ENCODE measurements around the gene ESRRA.

ESRRA gene

DNA sequence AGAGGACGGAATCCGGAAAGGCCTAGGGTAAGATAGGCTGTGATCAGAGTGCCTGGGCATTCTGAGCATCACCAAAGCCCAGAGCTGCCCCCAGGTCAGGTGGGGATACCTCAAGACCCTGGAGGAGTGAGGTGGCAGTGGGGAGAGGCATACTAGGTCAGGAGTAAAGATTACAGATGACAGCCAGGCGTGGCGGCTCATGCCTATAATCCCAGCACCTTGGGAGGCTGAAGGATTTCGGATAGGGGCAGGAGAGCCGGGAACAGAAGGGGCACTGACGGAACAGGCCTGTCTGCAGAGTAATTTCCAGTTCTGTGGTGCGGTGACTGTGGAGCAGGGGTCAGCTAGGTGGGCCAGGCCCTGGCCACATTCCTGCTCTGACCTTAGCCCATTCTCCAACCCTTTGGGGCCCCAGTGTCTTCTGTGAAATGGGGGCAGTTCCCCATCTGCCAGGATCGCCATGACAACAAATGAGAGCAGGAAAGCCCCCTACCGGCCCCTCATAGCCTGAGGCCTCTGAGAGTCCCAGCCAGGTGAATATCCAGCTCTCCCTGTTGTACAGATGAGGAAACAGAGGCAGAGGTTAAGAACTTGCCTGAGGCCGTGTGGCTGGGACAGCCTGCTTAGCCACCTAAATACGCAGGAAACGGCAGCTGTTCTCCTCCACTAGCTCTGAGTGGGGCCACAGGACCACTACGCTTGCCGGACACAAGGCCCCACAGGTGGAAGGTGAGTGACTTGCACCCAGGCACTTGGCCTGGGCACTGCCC, 30.1 kb upstream of the ESRRA start:
- DNase-seq (ENCODE audit: low spot score): no peak
- FAIRE-seq: no peak

DNA sequence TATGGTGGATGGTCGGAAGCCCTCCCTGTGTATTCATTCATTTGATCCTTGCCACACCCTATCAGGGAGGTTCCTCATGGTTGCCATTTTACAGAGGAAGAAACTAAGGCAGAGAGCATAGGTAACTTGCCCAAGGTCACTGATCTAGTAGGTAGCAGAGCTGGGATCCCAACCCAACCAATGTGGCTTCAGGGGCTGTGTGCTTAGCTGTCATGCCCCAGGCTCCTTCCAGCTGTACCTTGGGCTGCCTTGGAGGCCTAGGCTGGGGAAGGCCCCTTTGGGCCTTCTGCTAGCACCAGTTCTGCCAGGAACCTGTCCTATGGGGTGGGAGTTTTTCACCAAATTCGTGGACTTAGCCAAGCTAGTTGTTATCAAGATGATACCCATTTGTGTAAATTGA, 29.5 kb upstream of the ESRRA start:
- DNase-seq (ENCODE audit: low spot score) (no peak), FAIRE-seq (no peak)

DNA sequence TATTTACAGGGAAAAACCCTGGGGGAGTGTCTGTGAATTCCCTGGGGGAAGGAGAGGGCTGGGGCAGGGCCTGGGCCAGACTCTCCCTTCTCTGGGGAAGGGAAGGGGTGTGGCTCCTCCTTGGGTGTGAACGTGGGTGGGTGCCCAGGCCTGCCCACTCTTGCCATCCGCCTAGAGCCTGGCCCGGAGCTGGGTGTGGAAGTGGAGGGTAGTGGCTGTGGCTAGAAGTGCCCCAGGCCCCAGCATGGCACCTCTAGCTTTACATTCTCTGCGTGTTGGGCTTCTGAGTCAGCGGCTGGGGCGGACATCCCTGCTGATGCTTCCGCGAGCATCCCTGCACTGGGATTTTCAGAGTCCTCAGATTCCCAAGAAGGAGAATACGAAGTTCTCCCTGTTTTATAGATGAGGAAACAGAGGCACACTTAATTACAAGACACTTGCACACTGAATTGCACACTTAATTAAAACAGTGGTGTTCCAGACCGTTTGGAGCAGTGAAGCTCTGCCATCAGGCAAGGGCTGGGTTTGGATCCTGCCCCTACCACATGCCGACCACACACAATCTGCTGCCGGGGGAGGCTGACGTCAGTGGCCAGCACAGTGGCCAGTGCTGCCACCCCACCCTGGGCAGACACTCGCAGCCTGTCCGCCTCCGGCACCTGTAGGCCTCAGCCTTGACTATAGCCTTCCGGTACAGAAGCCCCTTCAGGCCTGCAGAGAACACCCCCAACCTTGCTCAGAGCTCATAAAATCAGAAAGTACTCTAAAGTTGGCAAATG, 28.5 kb upstream of the ESRRA start:
- no peak for FAIRE-seq
- no peak for DNase-seq (ENCODE audit: low spot score)

DNA sequence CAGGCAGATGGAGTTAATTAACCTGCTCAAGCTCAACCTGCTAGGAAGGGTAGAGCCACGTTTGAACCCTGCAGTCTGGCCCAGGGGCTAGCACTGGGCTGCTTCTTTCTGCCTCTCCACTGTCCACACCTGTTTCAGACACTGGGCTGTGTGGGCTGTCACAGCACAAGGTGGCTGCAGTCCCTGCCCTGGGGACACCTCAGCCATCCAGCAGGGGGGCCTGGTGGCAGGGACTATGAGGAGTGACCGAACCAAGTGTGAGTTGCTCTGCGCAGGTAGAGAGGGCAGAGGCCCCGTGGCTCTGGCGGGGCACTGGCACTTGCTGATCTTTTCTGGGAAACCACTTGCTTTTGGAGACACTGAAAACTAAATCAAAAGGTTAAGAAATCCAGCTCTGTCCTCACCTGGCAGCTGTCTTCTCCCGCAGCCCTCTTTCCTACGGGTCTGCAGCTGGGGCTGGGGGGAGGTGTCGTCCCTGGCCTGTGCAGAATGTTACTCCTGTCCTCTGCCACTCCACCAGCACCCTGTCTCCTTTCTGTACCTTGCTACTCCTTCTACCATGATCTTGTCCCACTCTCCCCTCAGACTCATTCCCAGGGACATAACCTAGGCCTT, 26.6 kb upstream of the ESRRA start:
- FAIRE-seq (no peak), DNase-seq (ENCODE audit: low spot score) (no peak)

DNA sequence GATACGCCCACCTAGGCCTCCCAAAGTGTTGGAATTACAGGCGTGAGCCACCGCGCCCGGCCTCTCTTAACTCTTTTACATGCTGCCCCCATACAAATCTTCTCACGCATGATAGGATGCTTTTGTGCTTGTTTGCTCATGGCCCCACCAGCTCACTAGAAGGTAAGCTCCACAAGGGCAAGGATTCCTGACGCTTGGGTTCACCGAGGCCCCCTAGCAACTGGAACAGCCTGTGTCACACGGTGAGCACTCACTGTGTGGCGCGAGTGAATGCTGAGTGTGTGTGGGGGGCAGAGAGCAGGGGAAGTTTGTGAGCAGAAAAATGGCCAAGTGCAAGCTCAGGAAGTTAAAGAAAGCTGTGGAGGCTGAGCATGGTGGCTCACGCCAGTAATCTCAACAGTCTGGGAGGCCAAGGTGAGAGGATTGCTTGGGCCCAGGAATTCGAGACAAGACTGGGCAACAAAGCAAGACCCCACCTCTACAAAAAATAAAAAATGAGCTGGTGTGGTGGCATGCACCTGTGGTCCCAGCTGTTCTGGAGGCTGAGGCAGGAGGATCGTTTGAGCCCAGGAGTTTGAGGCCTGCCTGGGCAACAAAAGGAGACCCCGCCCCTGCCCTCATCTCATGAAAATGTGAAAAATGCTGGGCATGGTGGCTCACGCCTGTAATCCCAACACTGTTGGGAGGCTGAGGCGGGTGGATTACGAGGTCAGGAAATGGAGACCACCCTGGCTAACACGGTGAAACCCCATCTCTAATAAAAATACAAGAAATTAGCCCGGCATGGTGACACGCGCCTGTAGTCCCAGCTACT, 23.2 kb upstream of the ESRRA start:
- FAIRE-seq (no peak), DNase-seq (ENCODE audit: low spot score) (no peak)

DNA sequence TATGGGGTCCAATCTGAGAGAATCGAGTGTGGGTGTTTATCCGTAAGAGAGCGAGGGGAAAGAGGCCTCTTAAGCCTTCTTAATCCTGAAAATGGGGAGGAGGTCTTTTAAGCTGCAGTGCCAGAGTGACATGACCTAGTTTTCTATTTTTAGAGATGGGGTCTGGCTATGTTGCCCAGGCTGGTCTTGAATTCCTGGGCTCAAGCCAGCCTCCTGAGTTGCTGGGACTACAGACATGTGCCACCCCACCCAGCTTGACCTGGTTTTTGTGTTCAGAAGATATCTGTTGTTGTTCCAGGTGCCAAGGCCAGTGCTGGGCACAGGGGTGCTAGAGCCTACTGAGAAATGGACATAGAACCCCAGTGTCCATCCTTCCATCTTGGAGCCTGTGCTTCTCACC, 22.2 kb upstream of the ESRRA start:
- FAIRE-seq (no peak), DNase-seq (ENCODE audit: low spot score) (no peak)

DNA sequence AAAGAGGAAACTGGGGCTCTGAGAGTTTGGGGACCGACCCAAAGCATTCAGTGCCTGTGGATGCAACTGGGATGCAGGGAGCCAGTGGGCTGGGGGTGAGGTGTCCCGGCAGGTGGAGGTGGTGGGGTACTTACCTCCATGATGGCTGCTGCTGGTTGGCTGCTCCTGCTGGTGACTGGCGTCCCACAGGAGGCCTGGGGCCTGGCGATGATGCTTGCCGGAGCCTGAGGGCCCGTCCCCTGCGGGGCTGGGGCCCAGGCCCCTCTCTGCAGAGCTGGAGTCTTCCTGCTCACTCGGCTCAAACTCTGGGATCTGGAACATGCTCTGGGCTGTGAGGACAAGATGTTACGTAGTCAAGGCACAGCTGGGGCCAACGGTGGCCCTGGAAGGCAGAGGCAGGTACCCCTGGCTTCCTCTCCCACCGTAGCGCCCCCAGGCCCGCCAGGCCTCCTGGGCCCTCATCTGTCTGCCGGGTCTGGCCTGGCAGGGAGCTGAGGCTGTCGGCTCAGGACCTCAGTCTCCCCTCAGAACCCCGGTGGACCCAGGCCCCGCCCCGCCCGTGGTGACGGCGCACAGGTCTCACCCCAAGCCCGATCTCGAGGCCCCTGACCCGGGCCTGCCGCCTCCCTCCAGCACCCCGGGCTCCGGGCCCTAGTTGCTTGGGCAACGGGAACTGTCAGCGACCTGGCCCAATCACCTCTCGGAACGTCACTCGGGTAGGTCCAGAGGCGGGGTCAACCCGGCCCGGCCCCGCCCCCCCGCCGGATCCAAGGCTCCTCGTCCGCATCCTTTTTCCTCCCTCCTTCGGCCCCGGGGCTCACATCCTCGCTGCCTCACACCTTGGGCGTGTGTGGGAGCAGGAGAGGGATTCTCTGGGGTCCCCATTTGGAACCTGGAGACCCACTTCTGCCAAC, 21.0 kb upstream of the ESRRA start, which contains the start of gene BAD:
BAD (minus strand) TSS at position 618 of the 914 bp plus-strand sequence; CDS start at position 321, 297 bp downstream.
- DNase-seq (ENCODE audit: low spot score): peak; percentile 77
- FAIRE-seq: peak; percentile 16

DNA sequence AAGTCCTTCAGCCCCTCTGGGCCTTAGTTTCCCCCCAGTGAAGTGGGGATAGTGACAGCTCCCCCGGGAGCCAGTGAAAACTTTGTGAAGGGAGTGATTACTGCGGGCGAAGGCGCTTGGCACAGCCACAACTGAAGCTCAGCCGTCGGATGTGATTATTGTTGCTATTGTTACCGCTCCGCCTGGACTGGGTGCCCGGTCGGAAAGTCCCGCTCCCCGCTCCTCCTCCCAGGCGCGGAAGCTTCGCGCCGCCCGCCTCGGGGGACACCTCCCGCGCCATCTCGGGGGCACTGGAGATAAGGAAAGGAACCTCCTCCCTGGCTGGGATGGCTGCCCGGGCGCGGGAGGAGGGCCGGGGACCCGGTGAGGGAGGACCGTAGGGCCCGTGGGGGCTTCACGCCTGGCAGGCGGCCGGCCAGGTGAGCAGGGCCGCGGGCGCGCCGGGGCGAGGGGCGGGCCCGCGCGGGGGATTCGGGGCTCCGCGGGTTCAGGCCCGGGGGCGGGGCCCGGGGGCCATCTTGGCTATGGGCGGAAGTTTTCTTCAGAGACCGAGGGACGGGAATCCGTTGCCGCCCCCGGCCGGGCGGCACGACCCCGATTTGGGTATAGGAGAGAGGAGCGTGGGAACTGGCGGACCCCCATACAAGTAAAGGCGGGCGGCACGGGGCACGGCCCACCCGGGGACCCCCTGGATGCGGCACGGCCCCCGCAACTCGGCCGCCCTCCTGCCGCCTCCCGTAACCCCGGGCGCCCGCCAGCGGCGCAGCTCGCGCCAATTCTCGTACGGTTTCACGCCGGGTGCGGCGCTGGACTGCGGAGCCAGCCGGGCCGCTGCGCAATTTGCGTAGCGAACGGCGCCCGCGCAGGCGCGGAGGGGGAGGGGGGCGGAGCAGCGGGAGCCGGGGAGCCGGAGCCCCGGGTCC, 20.1 kb upstream of the ESRRA start, which contains the start of gene GPR137:
GPR137 (plus strand) TSS at position 887 of the 923 bp plus-strand sequence. CDS start 677 bp downstream, outside the sequence.
- no peak for FAIRE-seq
- peak; percentile 43 for DNase-seq (ENCODE audit: low spot score)

DNA sequence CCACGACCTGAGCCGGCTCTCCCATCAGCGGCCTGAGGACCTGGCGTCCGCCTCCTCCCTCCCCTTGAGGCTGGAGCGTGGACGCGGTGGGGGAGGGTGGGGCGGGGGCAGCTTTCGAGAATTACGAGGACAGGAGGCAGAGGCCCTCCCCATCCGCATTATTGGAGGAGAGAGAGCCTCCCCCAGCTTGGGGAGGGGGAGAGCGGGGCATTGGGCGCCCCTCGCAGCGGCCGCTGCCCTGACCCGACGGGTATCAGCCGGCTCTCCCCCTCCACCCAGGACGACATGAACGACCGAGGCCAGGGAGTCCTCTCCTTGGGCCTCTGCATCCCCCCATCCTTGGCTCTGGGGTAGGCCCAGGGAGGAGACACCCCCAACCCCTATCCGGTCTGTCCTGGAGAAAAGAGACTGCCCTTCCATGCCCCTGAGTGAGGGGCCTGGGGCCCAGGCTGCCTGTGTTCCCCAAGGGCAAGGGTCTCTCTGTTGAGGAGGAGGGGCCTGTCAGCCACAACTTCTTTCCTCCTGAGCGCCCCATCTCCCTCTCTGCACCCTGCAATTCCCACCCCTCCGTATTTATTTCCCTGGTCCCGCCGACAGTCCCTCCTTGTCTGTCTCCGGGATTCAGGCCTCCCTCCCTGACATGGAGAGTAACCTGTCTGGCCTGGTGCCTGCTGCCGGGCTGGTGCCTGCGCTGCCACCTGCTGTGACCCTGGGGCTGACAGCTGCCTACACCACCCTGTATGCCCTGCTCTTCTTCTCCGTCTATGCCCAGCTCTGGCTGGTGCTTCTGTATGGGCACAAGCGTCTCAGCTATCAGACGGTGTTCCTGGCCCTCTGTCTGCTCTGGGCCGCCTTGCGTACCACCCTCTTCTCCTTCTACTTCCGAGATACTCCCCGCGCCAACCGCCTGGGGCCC, 19.2 kb upstream of the ESRRA start:
- FAIRE-seq (no peak), DNase-seq (ENCODE audit: low spot score) (peak; percentile 31)

DNA sequence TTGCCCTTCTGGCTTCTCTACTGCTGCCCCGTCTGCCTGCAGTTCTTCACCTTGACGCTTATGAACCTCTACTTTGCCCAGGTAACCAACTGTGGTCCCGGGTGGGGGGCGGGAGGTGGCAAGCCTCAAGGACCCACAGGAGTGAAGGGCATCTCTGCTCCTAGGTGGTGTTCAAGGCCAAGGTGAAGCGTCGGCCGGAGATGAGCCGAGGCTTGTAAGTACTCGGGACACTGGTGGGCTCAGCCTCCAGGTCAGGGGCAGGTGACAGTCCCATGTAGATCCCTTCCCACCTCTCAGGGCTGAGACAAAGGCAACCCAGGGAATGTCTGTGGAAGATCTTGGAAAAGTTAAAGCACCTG, 18.5 kb upstream of the ESRRA start:
- FAIRE-seq (no peak), DNase-seq (ENCODE audit: low spot score) (no peak)

DNA sequence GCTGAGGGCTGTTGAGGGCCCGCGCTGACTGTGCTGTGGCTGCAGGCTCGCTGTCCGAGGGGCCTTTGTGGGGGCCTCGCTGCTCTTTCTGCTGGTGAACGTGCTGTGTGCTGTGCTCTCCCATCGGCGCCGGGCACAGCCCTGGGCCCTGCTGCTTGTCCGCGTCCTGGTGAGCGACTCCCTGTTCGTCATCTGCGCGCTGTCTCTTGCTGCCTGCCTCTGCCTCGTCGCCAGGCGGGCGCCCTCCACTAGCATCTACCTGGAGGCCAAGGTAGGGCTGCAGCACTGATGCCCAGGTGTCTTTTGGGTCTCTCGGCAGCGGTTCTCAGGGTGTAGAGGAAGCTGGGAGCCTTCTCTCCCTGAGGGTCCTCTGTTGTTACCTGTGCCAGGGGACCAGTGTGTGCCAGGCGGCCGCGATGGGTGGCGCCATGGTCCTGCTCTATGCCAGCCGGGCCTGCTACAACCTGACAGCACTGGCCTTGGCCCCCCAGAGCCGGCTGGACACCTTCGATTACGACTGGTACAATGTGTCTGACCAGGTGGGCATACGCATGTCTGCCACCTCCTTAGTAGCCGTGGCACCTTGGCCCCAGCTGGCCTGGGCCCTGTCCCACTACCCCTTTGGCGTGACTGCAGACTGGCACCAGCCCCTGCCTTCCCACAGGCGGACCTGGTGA, 17.5 kb upstream of the ESRRA start:
- FAIRE-seq (no peak), DNase-seq (ENCODE audit: low spot score) (no peak)

DNA sequence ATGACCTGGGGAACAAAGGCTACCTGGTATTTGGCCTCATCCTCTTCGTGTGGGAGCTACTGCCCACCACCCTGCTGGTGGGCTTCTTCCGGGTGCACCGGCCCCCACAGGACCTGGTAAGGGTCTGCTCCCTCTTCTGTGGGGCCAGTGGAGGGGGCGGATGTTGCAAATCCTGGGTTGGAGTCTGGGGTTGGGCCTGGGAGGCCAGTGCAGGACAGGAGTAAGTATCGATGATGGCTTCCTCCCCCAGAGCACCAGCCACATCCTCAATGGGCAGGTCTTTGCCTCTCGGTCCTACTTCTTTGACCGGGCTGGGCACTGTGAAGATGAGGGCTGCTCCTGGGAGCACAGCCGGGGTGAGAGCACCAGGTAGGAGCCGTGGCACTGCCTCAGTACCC, 17.0 kb upstream of the ESRRA start:
- no peak for DNase-seq (ENCODE audit: low spot score)
- FAIRE-seq: no peak

DNA sequence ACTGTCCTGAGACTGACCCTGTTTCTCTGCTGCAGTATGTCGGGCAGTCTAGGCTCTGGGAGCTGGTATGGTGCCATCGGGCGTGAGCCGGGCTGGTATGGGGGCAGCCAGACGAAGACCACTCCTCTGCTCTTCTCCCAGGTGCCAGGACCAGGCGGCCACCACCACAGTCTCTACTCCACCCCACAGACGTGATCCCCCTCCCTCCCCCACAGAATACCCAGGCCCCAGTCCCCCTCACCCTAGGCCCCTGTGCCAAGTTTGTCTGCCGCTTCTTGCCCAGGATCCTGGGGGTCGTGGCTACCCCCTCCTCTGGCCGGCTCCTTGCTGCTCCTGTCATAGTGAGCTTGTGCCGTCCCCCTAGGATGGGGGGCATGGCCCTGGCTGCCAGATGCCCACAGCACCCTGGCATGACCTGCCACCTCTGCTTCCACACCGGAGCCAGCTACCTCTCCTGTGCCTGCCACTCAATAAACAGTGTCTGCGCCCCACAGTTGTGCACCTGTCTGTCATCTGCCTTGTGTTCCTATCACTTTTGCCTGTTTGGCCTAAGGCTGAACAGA, 16.2 kb upstream of the ESRRA start:
- DNase-seq (ENCODE audit: low spot score) (no peak), FAIRE-seq (no peak)

DNA sequence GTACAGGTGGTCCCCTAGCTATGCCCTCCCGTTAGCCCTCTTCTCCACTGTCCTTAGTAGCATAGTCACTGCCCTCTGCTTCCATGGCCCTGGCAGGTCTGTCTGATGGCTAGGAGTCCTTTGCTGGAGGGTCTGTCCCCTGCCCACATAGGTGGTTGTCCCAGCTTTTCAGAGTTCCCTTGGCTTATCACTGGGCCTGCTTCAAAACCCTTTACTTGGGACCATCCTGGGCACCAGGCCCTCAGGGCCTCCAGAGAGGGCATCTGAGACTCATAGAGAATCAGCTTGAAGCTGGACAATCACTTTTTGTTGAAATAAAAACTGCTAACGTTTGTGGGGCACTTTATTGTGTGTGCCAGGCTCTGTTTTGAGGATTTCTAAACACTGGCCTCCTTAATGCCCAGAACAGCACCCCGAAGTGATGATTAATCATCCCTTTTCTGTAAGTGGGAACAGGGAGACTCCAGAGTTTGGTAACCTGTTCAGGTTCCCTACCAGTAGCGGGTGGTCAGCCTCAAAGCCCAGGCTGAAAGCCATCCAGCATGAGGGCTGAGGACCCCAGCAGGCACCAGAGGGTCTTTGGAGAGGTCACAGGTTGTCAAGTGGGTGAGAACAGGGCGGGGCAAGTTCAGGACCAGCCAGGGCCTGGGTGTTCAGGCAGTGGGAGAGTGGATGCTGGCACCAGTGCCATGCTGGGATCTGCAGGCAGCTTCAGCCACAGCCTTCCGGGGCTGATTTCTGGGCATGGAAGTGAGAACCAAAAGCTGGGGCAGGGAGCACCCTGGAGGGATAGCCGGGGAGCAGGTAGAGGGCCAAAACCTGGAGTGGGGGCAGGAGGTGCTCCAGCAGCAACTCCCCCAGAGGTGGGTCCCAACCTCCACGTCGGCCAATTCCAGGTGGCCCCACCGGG, 14.7 kb upstream of the ESRRA start:
- no peak for DNase-seq (ENCODE audit: low spot score)
- FAIRE-seq: no peak

DNA sequence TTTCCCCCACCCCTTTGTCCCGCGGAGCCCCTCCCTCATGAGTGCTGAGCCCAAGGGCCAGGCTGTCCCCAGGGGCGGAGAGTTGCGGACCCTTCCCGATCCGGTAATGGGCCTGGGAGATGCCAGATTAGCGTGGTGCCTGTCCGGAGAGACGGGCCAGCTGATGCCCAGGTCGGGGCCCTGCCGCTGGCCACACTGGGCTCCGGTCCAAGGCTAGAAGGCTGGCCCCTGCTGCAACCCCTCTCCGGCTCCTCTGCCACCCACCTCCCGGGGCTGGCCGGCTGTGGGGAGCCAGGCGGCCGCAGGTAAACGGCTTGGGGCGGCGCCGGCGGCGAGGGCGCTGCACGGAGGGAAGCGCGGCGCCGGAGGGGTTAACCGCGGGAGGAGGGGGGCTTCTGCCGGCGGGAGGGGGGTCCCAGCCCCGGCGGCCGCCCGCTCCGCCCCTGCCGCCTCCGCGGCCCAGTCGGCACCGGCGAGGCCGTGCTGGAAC, 14.0 kb upstream of the ESRRA start, which contains the start of gene KCNK4:
KCNK4 (plus strand) TSS at position 41 of the 490 bp plus-strand sequence. CDS start 1,717 bp downstream, outside the sequence.
- FAIRE-seq (no peak), DNase-seq (ENCODE audit: low spot score) (no peak)
